GM23338 (cell line): Measurements from ENCODE around the gene STON1.

Experiments used
- CREB1 ChIP-seq: fragments of 250-450 bp; sonication (Bioruptor Pico); IDR thresholded peaks from 2 replicates; pipeline ENCODE4 v1.5.0; 2020; ENCODE audit warnings: low read depth, mild to moderate bottlenecking, moderate library complexity
- CTCF ChIP-seq, 2 experiments: fragments of 200-600 bp in 1 of 2; sonication (generic) in 1 of 2; conservative IDR thresholded peaks; 2 replicates each; pipeline versions ENCODE4 v1.5.1 to v1.6.1; 2016 to 2017; ENCODE audit warnings: antibody characterized with exemption in 2 of 2, low read depth in 2 of 2, mild to moderate bottlenecking in 2 of 2, moderate library complexity in 1 of 2
- EZH2 ChIP-seq: fragments of 200-600 bp; sonication (generic); IDR thresholded peaks from one replicate; pipeline ENCODE4 v1.8.0; 2017; ENCODE audit warnings: antibody characterized with exemption, mild to moderate bottlenecking, low read depth; ENCODE audit not compliant: unreplicated experiment
- EZH2phosphoT487 ChIP-seq: fragments of 200-600 bp; sonication (generic); IDR thresholded peaks from one replicate; pipeline ENCODE4 v1.8.1; 2018; ENCODE audit warnings: antibody characterized with exemption; ENCODE audit not compliant: unreplicated experiment
- JUNB ChIP-seq: IDR thresholded peaks from one replicate; pipeline ENCODE4 v1.6.1; 2016; ENCODE audit warnings: antibody characterized with exemption; ENCODE audit not compliant: unreplicated experiment
- NANOG ChIP-seq: IDR thresholded peaks from 2 replicates; pipeline ENCODE4 v1.6.1; 2016; ENCODE audit warnings: antibody characterized with exemption, borderline replicate concordance
- POLR2AphosphoS5 ChIP-seq: IDR thresholded peaks from 2 replicates; pipeline ENCODE4 v1.6.1; 2016; ENCODE audit warnings: antibody characterized with exemption, low read depth
- TF ChIP-seq, protein P1 (sequence below): IDR thresholded peaks from one replicate; pipeline ENCODE4 v1.6.1; 2018; ENCODE audit warnings: antibody characterized with exemption; ENCODE audit not compliant: unreplicated experiment

DNA sequence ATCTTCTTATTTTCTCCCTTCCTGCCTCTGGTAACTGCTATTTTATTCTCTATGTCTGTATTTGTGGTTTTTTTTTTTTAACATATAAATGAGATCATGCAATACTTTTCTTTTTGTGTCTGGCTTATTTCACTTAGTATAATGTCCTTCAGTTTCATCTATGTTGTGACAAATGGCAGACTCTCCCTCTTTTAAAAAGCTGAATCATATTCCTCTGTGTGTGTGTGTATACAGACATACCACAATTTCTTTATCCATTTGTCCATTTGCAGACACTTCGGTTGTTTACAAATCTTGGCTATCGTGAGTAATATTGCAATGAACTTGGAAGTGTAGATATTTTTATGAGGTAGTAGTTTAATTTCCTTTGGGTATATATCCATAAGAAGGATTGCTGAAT is 94.7 kb downstream of the STON1 start:
- TF ChIP-seq NANOG (no peak), CREB1 (no peak), POLR2AphosphoS5 (no peak), CTCF (conservative IDR thresholded peaks at IDR 0.05; ENCODE audit: low read depth in 2 of 2) (no peak), EZH2 (no peak), EZH2phosphoT487 (no peak), JUNB (no peak)
- TF ChIP-seq, protein P1, sequence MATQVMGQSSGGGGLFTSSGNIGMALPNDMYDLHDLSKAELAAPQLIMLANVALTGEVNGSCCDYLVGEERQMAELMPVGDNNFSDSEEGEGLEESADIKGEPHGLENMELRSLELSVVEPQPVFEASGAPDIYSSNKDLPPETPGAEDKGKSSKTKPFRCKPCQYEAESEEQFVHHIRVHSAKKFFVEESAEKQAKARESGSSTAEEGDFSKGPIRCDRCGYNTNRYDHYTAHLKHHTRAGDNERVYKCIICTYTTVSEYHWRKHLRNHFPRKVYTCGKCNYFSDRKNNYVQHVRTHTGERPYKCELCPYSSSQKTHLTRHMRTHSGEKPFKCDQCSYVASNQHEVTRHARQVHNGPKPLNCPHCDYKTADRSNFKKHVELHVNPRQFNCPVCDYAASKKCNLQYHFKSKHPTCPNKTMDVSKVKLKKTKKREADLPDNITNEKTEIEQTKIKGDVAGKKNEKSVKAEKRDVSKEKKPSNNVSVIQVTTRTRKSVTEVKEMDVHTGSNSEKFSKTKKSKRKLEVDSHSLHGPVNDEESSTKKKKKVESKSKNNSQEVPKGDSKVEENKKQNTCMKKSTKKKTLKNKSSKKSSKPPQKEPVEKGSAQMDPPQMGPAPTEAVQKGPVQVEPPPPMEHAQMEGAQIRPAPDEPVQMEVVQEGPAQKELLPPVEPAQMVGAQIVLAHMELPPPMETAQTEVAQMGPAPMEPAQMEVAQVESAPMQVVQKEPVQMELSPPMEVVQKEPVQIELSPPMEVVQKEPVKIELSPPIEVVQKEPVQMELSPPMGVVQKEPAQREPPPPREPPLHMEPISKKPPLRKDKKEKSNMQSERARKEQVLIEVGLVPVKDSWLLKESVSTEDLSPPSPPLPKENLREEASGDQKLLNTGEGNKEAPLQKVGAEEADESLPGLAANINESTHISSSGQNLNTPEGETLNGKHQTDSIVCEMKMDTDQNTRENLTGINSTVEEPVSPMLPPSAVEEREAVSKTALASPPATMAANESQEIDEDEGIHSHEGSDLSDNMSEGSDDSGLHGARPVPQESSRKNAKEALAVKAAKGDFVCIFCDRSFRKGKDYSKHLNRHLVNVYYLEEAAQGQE, result no peak
